MM.1S (cell line): ENCODE measurements around the gene PRDM5.

ENCODE experiments used
- CTCF ChIP-seq: fragments of 300-600 bp; sonication (generic); IDR thresholded peaks from 2 replicates; pipeline ENCODE4 v1.5.1; 2016; ENCODE audit warnings: antibody characterized with exemption, low read length, mixed read lengths
- EZH2 ChIP-seq: fragments of 300-600 bp; sonication (generic); optimal IDR thresholded peaks from 2 replicates; pipeline ENCODE3; 2017; ENCODE audit warnings: low read depth, mild to moderate bottlenecking, antibody characterized with exemption, low read length, mixed read lengths
- EZH2phosphoT487 ChIP-seq: fragments of 300-600 bp; sonication (generic); IDR thresholded peaks from 2 replicates; pipeline ENCODE4 v1.6.1; 2018; ENCODE audit warnings: antibody characterized with exemption, low read length

- TF ChIP-seq EZH2 (no peak), CTCF (no peak), EZH2phosphoT487 (no peak)
These were observed 162.5 kb downstream of the PRDM5 start for GRCh38 chr4:120760047-120760446.
